ENCODE results near the gene UBE2R2.
"Not testable (repeated sequence)": the region's sequence is repeated elsewhere in the genome, so short reads cannot be mapped to it uniquely, and the experiment has no call there.

The UBE2R2 gene

DNA sequence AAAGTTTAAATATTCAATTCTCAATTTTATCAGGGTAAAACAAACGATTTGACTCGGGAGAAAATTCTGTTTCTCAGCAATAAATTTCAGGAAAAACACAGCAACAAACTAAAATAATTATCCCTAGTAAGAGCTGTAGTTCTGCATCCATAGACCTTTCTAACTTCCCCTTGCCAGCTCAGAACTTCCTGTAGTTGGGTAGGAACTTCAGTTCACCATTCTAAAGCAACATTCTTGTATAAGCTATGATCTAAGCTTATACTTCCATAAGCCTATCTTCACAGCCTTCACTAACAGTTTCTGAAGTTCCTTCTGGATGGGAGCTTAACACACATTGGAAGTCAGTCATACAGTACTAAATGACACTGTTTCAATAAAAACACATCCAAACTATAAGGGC, 135.1 kb downstream of the UBE2R2 start:
- Histone ChIP-seq H4K20me1 (peaks cover 0 to 21% (median 2%) of the 10 kb centered on the region in 11 experiments; a peak in 9 of 22 replicates), H3K9me3 (replicated peaks in 1 of 11) (no peaks in the 10 kb centered on the region), H3K4me1 (peaks cover 0 to 27% (median 0%) of the 10 kb centered on the region in 10 experiments; a peak in 6 of 20 replicates), H3K4me3 (no peak overlapping the region), H3K27ac (peak overlapping the region in 3 of 11 experiments; percentile 3 to 22 (median 5); a peak in 1 of 22 replicates), H3K9ac (no peak overlapping the region), H3K4me2 (peak overlapping the region in 2 of 11 experiments; percentile 37 to 69; a peak in 4 of 22 replicates), H3K27me3 (no peaks in the 10 kb centered on the region), H3K36me3 (peaks cover 78 to 100% (median 98%) of the 10 kb centered on the region in 11 experiments)
- TF ChIP-seq Cebpa-rat (IDR thresholded peaks at IDR 0.05), result no peak

DNA sequence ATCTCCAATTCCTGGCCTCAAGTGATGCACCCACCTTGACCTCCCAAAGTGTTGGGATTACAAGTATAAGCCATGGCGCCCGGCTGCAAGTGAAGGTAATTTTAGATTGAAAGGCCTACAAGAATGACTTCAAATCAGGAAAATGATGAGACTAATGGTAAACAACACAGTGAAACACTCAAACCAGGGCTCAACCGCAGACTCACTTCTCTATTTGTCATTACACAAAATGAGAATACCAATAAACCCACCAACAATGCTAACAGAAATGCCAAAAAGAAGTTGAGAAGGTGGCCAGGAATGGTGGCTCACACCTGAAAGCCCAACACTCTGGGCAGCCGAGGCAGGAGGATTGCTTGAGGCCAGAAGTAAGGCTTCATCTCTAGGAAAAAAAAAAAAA, 139.6 kb downstream of the UBE2R2 start:
- Histone ChIP-seq H3K4me1 (peaks cover 0 to 20% (median 0%) of the 10 kb centered on the region in 10 experiments; a peak in 6 of 20 replicates), H3K36me3 (peaks cover 87 to 100% (median 99%) of the 10 kb centered on the region in 11 experiments), H3K4me2 (no peak overlapping the region), H3K27me3 (no peaks in the 10 kb centered on the region), H3K9me3 (replicated peaks in 1 of 11) (no peaks in the 10 kb centered on the region), H3K4me3 (no peak overlapping the region), H3K27ac (no peak overlapping the region), H4K20me1 (peaks cover 0 to 7% (median 0%) of the 10 kb centered on the region in 11 experiments; a peak in 5 of 22 replicates), H3K9ac (no peak overlapping the region)
- TF ChIP-seq Cebpa-rat (IDR thresholded peaks at IDR 0.05), result no peak

GRCh38 chr9:33959725-33960124, 142.8 kb downstream of the UBE2R2 start:
- no peak overlapping the region for H3K27ac ChIP-seq
- H4K20me1 ChIP-seq, result peaks cover 0 to 7% (median 0%) of the 10 kb centered on the region in 11 experiments; a peak in 3 of 22 replicates
- no peak for TF ChIP-seq Cebpa-rat (IDR thresholded peaks at IDR 0.05)
- H3K9ac ChIP-seq, result no peak overlapping the region
- H3K4me1 ChIP-seq, result no peaks in the 10 kb centered on the region
- H3K4me2 ChIP-seq, result no peak overlapping the region
- H3K27me3 ChIP-seq, result no peaks in the 10 kb centered on the region
- H3K9me3 ChIP-seq (replicated peaks in 1 of 11), result no peaks in the 10 kb centered on the region
- H3K36me3 ChIP-seq, result peaks cover 82 to 100% (median 95%) of the 10 kb centered on the region in 11 experiments
- H3K4me3 ChIP-seq, result no peak overlapping the region

- H3K4me3 ChIP-seq; H3K27me3 ChIP-seq; H3K4me1 ChIP-seq; H3K9ac ChIP-seq; H3K27ac ChIP-seq; H4K20me1 ChIP-seq; H3K9me3 ChIP-seq (replicated peaks in 1 of 11); H3K4me2 ChIP-seq: not testable (repeated sequence)
- H3K36me3 ChIP-seq, result peaks cover 76 to 100% (median 89%) of the 10 kb centered on the region in 11 experiments
Observed at GRCh38 chr9:33962468-33962867, 145.5 kb downstream of the UBE2R2 start.

GRCh38 chr9:33964086-33964768, 147.3 kb downstream of the UBE2R2 start:
- Histone ChIP-seq H4K20me1 (peaks cover 0 to 9% (median 0%) of the 10 kb centered on the region in 11 experiments; a peak in 1 of 22 replicates), H3K36me3 (peaks cover 69 to 100% (median 89%) of the 10 kb centered on the region in 11 experiments), H3K4me1 (no peaks in the 10 kb centered on the region), H3K27ac (no peak overlapping the region), H3K9ac (no peak overlapping the region), H3K4me2 (no peak overlapping the region), H3K4me3 (no peak overlapping the region), H3K27me3 (no peaks in the 10 kb centered on the region), H3K9me3 (replicated peaks in 1 of 11) (no peaks in the 10 kb centered on the region)
- no peak for TF ChIP-seq Cebpa-rat (IDR thresholded peaks at IDR 0.05)
